GM12878 (cell line): ENCODE results near the gene BUB1. TPM values are rescaled to one million over a fixed set of nuclear protein-coding genes. Genes with fewer than 3 reads are reported as not detected.

ENCODE experiments used
- ATAC-seq: fragments of 200-7000 bp; cut with Tn5 transposase; 3 replicates; pipeline ENCODE4 v1.9.1; 2020; ENCODE audit warnings: mild to moderate bottlenecking, moderate library complexity
- BruUV-seq: library from RNA; stranded (reverse); fragments of 400-500 nt; replicated peaks from 2 replicates; lab custom pipeline; 2021; lab: Mats Ljungman, UMichigan
- CTCF ChIA-PET: fragments of 300-600 bp; sonication (Branson Sonifier 250); formaldehyde crosslinking; extraction: SDS; loops from one replicate; lab custom pipeline; 2021; ENCODE audit warnings: inconsistent platforms; lab: Yijun Ruan, JAX
- POLR2A ChIA-PET: fragments of 350-600 bp; formaldehyde crosslinking; extraction: SDS; loops from one replicate; lab custom pipeline; 2021; ENCODE audit warnings: inconsistent platforms; lab: Charles Lee
- RAD21 ChIA-PET: fragments of 300-600 bp; sonication (Branson Sonifier 250); formaldehyde crosslinking; loops from one replicate; lab custom pipeline; 2023; ENCODE audit warnings: antibody characterized with exemption; ENCODE audit not compliant: unreplicated experiment; lab: Charles Lee
- SMC1A ChIA-PET: fragments of 300-600 bp; sonication (Branson Sonifier 250); formaldehyde crosslinking; loops from one replicate; lab custom pipeline; 2023; ENCODE audit not compliant: unreplicated experiment, uncharacterized antibody; lab: Charles Lee
- DNase-seq: peaks from one replicate; pipeline ENCODE4 v3.0.0-alpha.2; 2011; ENCODE audit warnings: low read depth, low spot score
- FAIRE-seq: peaks from 3 replicates; lab custom pipeline; 2011; peaks lifted over from hg19 to GRCh38; lab: Jason Lieb, UNC
- H2AFZ ChIP-seq: 2 replicates; pipeline ENCODE4 v1.6.0; 2011; ENCODE audit warnings: low read depth, low read length, control low read depth; ENCODE audit not compliant: control insufficient read depth
- H3K27ac ChIP-seq: 2 replicates; pipeline ENCODE4 v1.5.1; 2011; ENCODE audit warnings: control low read depth; ENCODE audit not compliant: control insufficient read depth, insufficient read depth
- H3K27me3 ChIP-seq, 2 experiments: replicated peaks in 1 of 2; 2 replicates each; pipeline versions ENCODE4 v1.6.0 to v1.6.1; 2011; ENCODE audit warnings: low read length in 1 of 2; ENCODE audit not compliant: control insufficient read depth in 2 of 2, insufficient read depth in 2 of 2
- H3K36me3 ChIP-seq, 2 experiments: 2 replicates each; pipeline ENCODE4 v1.5.1; 2011; ENCODE audit warnings: low read length in 1 of 2; ENCODE audit not compliant: control insufficient read depth in 2 of 2, insufficient read depth in 2 of 2
- H3K4me1 ChIP-seq: 2 replicates; pipeline ENCODE4 v1.6.1; 2011; ENCODE audit warnings: mild to moderate bottlenecking, low read length, moderate library complexity, mixed read lengths; ENCODE audit not compliant: control insufficient read depth, insufficient read depth
- H3K4me2 ChIP-seq: 2 replicates; pipeline ENCODE4 v1.6.0; 2011; ENCODE audit warnings: control low read depth; ENCODE audit not compliant: control insufficient read depth, insufficient read depth
- H3K4me3 ChIP-seq: fragments of 200-600 bp; sonication (generic); 2 replicates; pipeline ENCODE4 v1.5.1; 2016
- H3K79me2 ChIP-seq: 2 replicates; pipeline ENCODE4 v1.6.0; 2011; ENCODE audit warnings: low read length; ENCODE audit not compliant: control insufficient read depth, insufficient read depth
- H3K9ac ChIP-seq: 2 replicates; pipeline ENCODE4 v1.8.0; 2011; ENCODE audit warnings: low read length, control low read depth, mixed read lengths; ENCODE audit not compliant: control insufficient read depth, insufficient read depth
- H3K9me3 ChIP-seq: replicated peaks from 3 replicates; pipeline ENCODE4 v1.5.1; 2011; ENCODE audit warnings: mild to moderate bottlenecking, low read length; ENCODE audit not compliant: control insufficient read depth, insufficient read depth
- H4K20me1 ChIP-seq: 2 replicates; pipeline ENCODE4 v1.6.0; 2011; ENCODE audit not compliant: control insufficient read depth, insufficient read depth
- ATF3 ChIP-seq: IDR thresholded peaks from 2 replicates; pipeline ENCODE4 v1.6.1; 2011; ENCODE audit warnings: low read depth, mild to moderate bottlenecking, low read length, moderate library complexity, borderline replicate concordance; ENCODE audit errors: extremely low read depth
- CEBPB ChIP-seq, 2 experiments: fragments of 150-350 bp in 1 of 2; IDR thresholded peaks; 2 replicates each; pipeline ENCODE4 v1.6.1; 2012 to 2014; ENCODE audit warnings: low read depth in 2 of 2, low read length in 2 of 2, borderline replicate concordance in 1 of 2, inconsistent platforms in 1 of 2
- ESRRA ChIP-seq: IDR thresholded peaks from 2 replicates; pipeline ENCODE4 v1.6.1; 2012; ENCODE audit warnings: mild to moderate bottlenecking, low read length, improper control_type of control experiment
- IRF4 ChIP-seq: IDR thresholded peaks from 2 replicates; pipeline ENCODE4 v1.6.1; 2011; ENCODE audit warnings: low read depth, low read length
- POLR2AphosphoS2 ChIP-seq: IDR thresholded peaks from 2 replicates; pipeline ENCODE4 v1.6.1; 2011; ENCODE audit warnings: low read depth, mild to moderate bottlenecking, low read length, improper control_type of control experiment, moderate library complexity
- RB1 ChIP-seq: fragments of 450-650 bp; formaldehyde crosslinking; IDR thresholded peaks from 2 replicates; pipeline ENCODE4 v1.6.1; 2017; ENCODE audit warnings: mild to moderate bottlenecking, borderline replicate concordance
- RBBP5 ChIP-seq: fragments of 200-600 bp; sonication (generic); conservative IDR thresholded peaks from 2 replicates; pipeline ENCODE4 v1.6.1; 2016
- RCOR1 ChIP-seq: conservative IDR thresholded peaks from 2 replicates; pipeline ENCODE4 v1.6.1; 2012; ENCODE audit warnings: low read depth, low read length, improper control_type of control experiment
- RFX5 ChIP-seq: IDR thresholded peaks from 2 replicates; pipeline ENCODE4 v1.6.1; 2011; ENCODE audit warnings: low read depth, low read length, improper control_type of control experiment
- SP1 ChIP-seq: IDR thresholded peaks from one replicate; pipeline ENCODE4 v1.6.1; 2011; ENCODE audit warnings: low read depth, low read length
- STAT1 ChIP-seq: fragments of 450-650 bp; conservative IDR thresholded peaks from 2 replicates; pipeline ENCODE4 v1.6.1; 2014; ENCODE audit warnings: antibody characterized with exemption, mild to moderate bottlenecking
- TAF1 ChIP-seq: IDR thresholded peaks from 2 replicates; pipeline ENCODE4 v1.6.1; 2011; ENCODE audit warnings: mild to moderate bottlenecking, low read depth, low read length, borderline replicate concordance
- TCF3 ChIP-seq: IDR thresholded peaks from 2 replicates; pipeline ENCODE4 v1.6.1; 2012; ENCODE audit warnings: low read depth, mild to moderate bottlenecking, low read length, borderline replicate concordance; ENCODE audit not compliant: insufficient read depth
- ZBTB33 ChIP-seq: fragments of 450-650 bp; IDR thresholded peaks from 2 replicates; pipeline ENCODE4 v1.6.1; 2017; ENCODE audit warnings: mild to moderate bottlenecking
- WGBS: methylation state at CpG from one replicate; pipeline ENCODE4 v1.1.6; 2016; ENCODE audit warnings: low lambda C conversion rate; ENCODE audit not compliant: insufficient replicate concordance, insufficient coverage; ENCODE audit errors: missing lambda C conversion rate; 5-methylcytosine and 5-hydroxymethylcytosine counted together
- in situ Hi-C: fragments of 300-500 bp; cut with MboI; formaldehyde crosslinking; loops from 9 replicates; pipeline ENCODE4 v1.14.3; 2018; ENCODE audit warnings: mixed read lengths
- intact Hi-C: fragments of 100-400 bp; cut with micrococcal nuclease; formaldehyde crosslinking; loops from one replicate; pipeline ENCODE4 v1.14.2; 2022; ENCODE audit not compliant: unreplicated experiment
- polyA plus RNA-seq, 11 experiments: library from polyadenylated mRNA; depleted of rRNA in 4 of 11; unstranded in 6 of 11; stranded (reverse) in 5 of 11; fragments of >200 nt; fragmentation: Nextera tagmentation in 4 of 11; fragmentation: Illumina TruSeq in 1 of 11; extraction: Ambion mirVana in 4 of 11; extraction: Trizol in 1 of 11; gene quantifications; 1 replicate in 1 of 11; 2 replicates in 10 of 11; pipeline versions ENCODE4 v1.2.1 to v1.2.3, GENCODE V29; 2011 to 2016; ENCODE audit warnings: inconsistent platforms in 2 of 11, missing spikeins in 2 of 11, low read depth in 1 of 11
- total RNA-seq, 4 experiments: library from RNA; depleted of rRNA in 3 of 4; stranded (reverse); fragments of >200 nt in 3 of 4; fragmentation: Illumina TruSeq in 1 of 4; extraction: Trizol in 1 of 4; gene quantifications; 2 replicates each; pipeline versions ENCODE4 v1.2.1 to v1.2.3, GENCODE V29; 2013 to 2021
- TF ChIP-seq, protein P1 (sequence below): IDR thresholded peaks from 2 replicates; pipeline ENCODE4 v1.6.1; 2012; ENCODE audit warnings: low read depth, low read length, improper control_type of control experiment
- TF ChIP-seq, protein P2 (sequence below): fragments of 450-650 bp; IDR thresholded peaks from 2 replicates; pipeline ENCODE4 v1.6.1; 2016; ENCODE audit warnings: mild to moderate bottlenecking, moderate library complexity, borderline replicate concordance

The BUB1 gene
- total and polyA plus RNA-seq, 10 of the 15 experiments (the other 5 are each of a cell fraction or from before 2014, with no cell fraction given) = 52.4 to 142 (median 88.9) TPM

DNA sequence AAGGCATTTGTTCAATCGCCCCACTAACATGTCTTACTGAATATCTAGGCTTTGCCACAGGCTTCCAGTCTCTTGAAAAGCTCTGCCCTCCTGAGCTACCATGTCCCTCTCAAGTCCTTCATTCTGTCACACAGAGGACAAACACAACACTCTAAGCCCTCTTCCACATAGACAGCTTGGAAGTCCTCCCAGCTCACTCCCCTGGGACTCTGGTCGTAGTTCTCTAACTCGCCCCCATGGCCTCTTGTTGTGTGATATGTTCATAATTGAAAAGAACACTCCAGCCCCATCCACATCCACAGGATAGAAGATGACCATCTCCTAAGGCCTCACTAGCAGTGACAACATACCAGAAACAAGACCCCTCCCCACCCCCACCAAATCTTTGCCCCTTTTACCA lies 37.9 kb downstream of the BUB1 start:
- RAD21 ChIA-PET = no interaction called here
- BruUV-seq = no TSS peak

More for the DNA sequence above, 37.9 kb downstream of the BUB1 start:
- Histone ChIP-seq H3K4me2 (no peak overlapping the region), H3K27me3 (no peaks in the 10 kb centered on the region), H4K20me1 (no peaks in the 10 kb centered on the region), H3K27ac (no peak overlapping the region), H3K4me3 (no peak overlapping the region), H3K4me1 (no peaks in the 10 kb centered on the region), H3K9ac (no peak overlapping the region), H3K79me2 (no peaks in the 10 kb centered on the region), H3K9me3 (no peaks in the 10 kb centered on the region), H3K36me3 (peaks cover 8 to 28% of the 10 kb centered on the region in 2 experiments), H2AFZ (no peak overlapping the region)
- in situ Hi-C loops (no loop called here), intact Hi-C loops (no loop called here)
- ChIA-PET POLR2A (interaction anchor here (0.7 kb wide), 1 partner anchor 115 kb away, joined by 3 read pairs; no protein-coding TSS in a partner anchor), SMC1A (interaction anchor here (1.1 to 2.2 kb wide), 3 partner anchors 10 to 30 kb away, joined by 3 to 7 read pairs (median 4); no protein-coding TSS in a partner anchor), CTCF (interaction anchor here (1.5 kb wide), 1 partner anchor 113 kb away, joined by 4 read pairs; no protein-coding TSS in a partner anchor)
- DNase-seq = no peak
- no peak for ATAC-seq
- TF ChIP-seq RBBP5 (no peak), RFX5 (no peak), ESRRA (no peak), CEBPB (IDR thresholded peaks at IDR 0.05; ENCODE audit: borderline replicate concordance in 1 of 2, low read depth in 2 of 2, low read length in 2 of 2) (no peak), TAF1 (no peak), POLR2AphosphoS2 (no peak), SP1 (no peak), RCOR1 (no peak), ZBTB33 (no peak), RB1 (no peak), IRF4 (no peak), STAT1 (no peak), TCF3 (no peak), ATF3 (no peak)
- TF ChIP-seq, protein P1, sequence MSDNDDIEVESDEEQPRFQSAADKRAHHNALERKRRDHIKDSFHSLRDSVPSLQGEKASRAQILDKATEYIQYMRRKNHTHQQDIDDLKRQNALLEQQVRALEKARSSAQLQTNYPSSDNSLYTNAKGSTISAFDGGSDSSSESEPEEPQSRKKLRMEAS = no peak
- TF ChIP-seq, protein P2, sequence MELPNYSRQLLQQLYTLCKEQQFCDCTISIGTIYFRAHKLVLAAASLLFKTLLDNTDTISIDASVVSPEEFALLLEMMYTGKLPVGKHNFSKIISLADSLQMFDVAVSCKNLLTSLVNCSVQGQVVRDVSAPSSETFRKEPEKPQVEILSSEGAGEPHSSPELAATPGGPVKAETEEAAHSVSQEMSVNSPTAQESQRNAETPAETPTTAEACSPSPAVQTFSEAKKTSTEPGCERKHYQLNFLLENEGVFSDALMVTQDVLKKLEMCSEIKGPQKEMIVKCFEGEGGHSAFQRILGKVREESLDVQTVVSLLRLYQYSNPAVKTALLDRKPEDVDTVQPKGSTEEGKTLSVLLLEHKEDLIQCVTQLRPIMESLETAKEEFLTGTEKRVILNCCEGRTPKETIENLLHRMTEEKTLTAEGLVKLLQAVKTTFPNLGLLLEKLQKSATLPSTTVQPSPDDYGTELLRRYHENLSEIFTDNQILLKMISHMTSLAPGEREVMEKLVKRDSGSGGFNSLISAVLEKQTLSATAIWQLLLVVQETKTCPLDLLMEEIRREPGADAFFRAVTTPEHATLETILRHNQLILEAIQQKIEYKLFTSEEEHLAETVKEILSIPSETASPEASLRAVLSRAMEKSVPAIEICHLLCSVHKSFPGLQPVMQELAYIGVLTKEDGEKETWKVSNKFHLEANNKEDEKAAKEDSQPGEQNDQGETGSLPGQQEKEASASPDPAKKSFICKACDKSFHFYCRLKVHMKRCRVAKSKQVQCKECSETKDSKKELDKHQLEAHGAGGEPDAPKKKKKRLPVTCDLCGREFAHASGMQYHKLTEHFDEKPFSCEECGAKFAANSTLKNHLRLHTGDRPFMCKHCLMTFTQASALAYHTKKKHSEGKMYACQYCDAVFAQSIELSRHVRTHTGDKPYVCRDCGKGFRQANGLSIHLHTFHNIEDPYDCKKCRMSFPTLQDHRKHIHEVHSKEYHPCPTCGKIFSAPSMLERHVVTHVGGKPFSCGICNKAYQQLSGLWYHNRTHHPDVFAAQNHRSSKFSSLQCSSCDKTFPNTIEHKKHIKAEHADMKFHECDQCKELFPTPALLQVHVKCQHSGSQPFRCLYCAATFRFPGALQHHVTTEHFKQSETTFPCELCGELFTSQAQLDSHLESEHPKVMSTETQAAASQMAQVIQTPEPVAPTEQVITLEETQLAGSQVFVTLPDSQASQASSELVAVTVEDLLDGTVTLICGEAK = no peak
- 98% methylated on average over 3 of the region's 3 CpGs for WGBS
- no peak for FAIRE-seq
